Astrocyte (in vitro differentiated cells and primary cell): ENCODE measurements around the gene NDUFA13.

Experiments
- EZH2 ChIP-seq: IDR thresholded peaks from 2 replicates; pipeline ENCODE4 v1.6.1; 2012; ENCODE audit warnings: mild to moderate bottlenecking, low read length, inconsistent platforms; ENCODE audit not compliant: insufficient read depth
- TF ChIP-seq, protein P1 (sequence below): IDR thresholded peaks from 2 replicates; pipeline ENCODE4 v1.5.1; 2011; ENCODE audit warnings: low read depth, mild to moderate bottlenecking, inconsistent platforms, low read length, moderate library complexity; ENCODE audit not compliant: insufficient read depth

DNA sequence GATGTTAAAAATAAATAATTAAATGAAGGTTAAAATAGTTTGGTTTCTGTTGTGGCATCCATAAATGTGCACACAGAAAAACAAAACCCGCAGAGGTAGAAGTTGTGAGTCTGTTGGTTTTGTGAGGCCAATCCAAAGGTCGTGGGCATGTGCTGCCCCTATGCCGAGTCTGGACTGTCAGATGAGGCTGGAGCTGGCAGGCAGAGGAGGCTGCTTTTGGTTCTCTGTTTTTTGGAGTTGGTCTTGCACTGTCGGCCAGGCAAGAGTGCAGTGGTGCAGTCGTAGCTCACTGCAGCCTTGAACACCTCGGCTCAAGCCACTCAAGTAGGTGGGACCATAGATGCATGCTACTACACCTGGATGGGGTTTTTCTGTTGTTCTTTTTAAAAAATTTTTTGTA, 44.3 kb upstream of the NDUFA13 start:
- TF ChIP-seq, protein P1, sequence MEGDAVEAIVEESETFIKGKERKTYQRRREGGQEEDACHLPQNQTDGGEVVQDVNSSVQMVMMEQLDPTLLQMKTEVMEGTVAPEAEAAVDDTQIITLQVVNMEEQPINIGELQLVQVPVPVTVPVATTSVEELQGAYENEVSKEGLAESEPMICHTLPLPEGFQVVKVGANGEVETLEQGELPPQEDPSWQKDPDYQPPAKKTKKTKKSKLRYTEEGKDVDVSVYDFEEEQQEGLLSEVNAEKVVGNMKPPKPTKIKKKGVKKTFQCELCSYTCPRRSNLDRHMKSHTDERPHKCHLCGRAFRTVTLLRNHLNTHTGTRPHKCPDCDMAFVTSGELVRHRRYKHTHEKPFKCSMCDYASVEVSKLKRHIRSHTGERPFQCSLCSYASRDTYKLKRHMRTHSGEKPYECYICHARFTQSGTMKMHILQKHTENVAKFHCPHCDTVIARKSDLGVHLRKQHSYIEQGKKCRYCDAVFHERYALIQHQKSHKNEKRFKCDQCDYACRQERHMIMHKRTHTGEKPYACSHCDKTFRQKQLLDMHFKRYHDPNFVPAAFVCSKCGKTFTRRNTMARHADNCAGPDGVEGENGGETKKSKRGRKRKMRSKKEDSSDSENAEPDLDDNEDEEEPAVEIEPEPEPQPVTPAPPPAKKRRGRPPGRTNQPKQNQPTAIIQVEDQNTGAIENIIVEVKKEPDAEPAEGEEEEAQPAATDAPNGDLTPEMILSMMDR = no peak
- TF ChIP-seq EZH2 = no peak
